Calu3 (cell line): ENCODE data around the gene CMKLR1. TPM values are rescaled to one million over a fixed set of nuclear protein-coding genes. Genes with fewer than 3 reads are reported as not detected.

Source experiments
- BruUV-seq: library from RNA; stranded (reverse); fragments of 400-500 nt; replicated peaks from 2 replicates; lab custom pipeline; 2021; lab: Mats Ljungman, UMichigan
- CTCF ChIA-PET: fragments of 300-600 bp; sonication (Branson Sonifier 250); formaldehyde crosslinking; loops from one replicate; lab custom pipeline; 2022; ENCODE audit warnings: antibody characterized with exemption; lab: Charles Lee
- DNase-seq: peaks from one replicate; pipeline ENCODE4 v3.0.0; 2022
- H3K27ac Mint-ChIP-seq: one replicate; pipeline ENCODE4 v1.8.0; 2022; ENCODE audit warnings: mixed read lengths; ENCODE audit not compliant: unreplicated experiment
- H3K27me3 Mint-ChIP-seq: one replicate; pipeline ENCODE4 v1.8.0; 2022; ENCODE audit warnings: mixed read lengths; ENCODE audit not compliant: unreplicated experiment
- H3K36me3 Mint-ChIP-seq: one replicate; pipeline ENCODE4 v1.8.0; 2022; ENCODE audit warnings: mild to moderate bottlenecking, moderate library complexity, mixed read lengths; ENCODE audit not compliant: insufficient read depth, unreplicated experiment
- H3K4me1 Mint-ChIP-seq: one replicate; pipeline ENCODE4 v1.8.0; 2022; ENCODE audit warnings: mild to moderate bottlenecking, low read depth, mixed read lengths; ENCODE audit not compliant: unreplicated experiment
- H3K4me3 Mint-ChIP-seq: one replicate; pipeline ENCODE4 v1.8.0; 2022; ENCODE audit warnings: mild to moderate bottlenecking, low read depth, moderate library complexity, mixed read lengths; ENCODE audit not compliant: unreplicated experiment
- H3K9me3 Mint-ChIP-seq: one replicate; pipeline ENCODE4 v1.8.0; 2022; ENCODE audit warnings: low read depth, mixed read lengths; ENCODE audit not compliant: unreplicated experiment
- CTCF ChIP-seq: fragments of 200-600 bp; IDR thresholded peaks from one replicate; pipeline ENCODE4 v1.8.0; 2022; ENCODE audit warnings: antibody characterized with exemption; ENCODE audit not compliant: unreplicated experiment
- intact Hi-C: fragments of 100-400 bp; cut with micrococcal nuclease; formaldehyde crosslinking; loops from one replicate; pipeline ENCODE4 v1.10.0; 2022; ENCODE audit not compliant: unreplicated experiment
- total RNA-seq: library from RNA; stranded (reverse); gene quantifications from 2 replicates; pipeline ENCODE4 v1.2.3, GENCODE V29; 2022

Gene CMKLR1
- total RNA-seq, 1 experiment from 2014 or later = not detected

- Mint-ChIP-seq H3K27ac (no peak overlapping the region), H3K4me3 (no peak overlapping the region), H3K4me1 (peaks cover 6% of the 10 kb centered on the region), H3K9me3 (no peaks in the 10 kb centered on the region), H3K27me3 (peaks cover 64% of the 10 kb centered on the region), H3K36me3 (no peaks in the 10 kb centered on the region)
- no TSS peak for BruUV-seq
- intact Hi-C loops = no loop called here
- no peak for DNase-seq
- CTCF ChIA-PET = no interaction called here
- TF ChIP-seq CTCF = no peak
Observed at GRCh38 chr12:108318472-108319275, 20.4 kb downstream of the CMKLR1 start.

- TF ChIP-seq CTCF = no peak
- H3K9me3 Mint-ChIP-seq = no peaks in the 10 kb centered on the region
- intact Hi-C loops = no loop called here
- CTCF ChIA-PET = interaction anchor here (1.2 kb wide), 1 partner anchor 19 kb away, joined by 4 read pairs; no protein-coding TSS in a partner anchor
- H3K36me3 Mint-ChIP-seq = no peaks in the 10 kb centered on the region
- no peak for DNase-seq
- no TSS peak for BruUV-seq
- peaks cover 54% of the 10 kb centered on the region for H3K27me3 Mint-ChIP-seq
- H3K4me1 Mint-ChIP-seq = peaks cover 8% of the 10 kb centered on the region
- no peak overlapping the region for H3K4me3 Mint-ChIP-seq
- no peak overlapping the region for H3K27ac Mint-ChIP-seq
Observed at GRCh38 chr12:108317308-108318234, 21.5 kb downstream of the CMKLR1 start.

GRCh38 chr12:108316176-108317086 is 22.7 kb downstream of the CMKLR1 start:
- Mint-ChIP-seq H3K27ac (no peak overlapping the region), H3K4me3 (no peak overlapping the region), H3K9me3 (no peaks in the 10 kb centered on the region), H3K36me3 (no peaks in the 10 kb centered on the region), H3K4me1 (peaks cover 8% of the 10 kb centered on the region), H3K27me3 (peaks cover 43% of the 10 kb centered on the region)
- CTCF ChIA-PET = interaction anchor here (1.2 kb wide), 1 partner anchor 20 kb away, joined by 4 read pairs; no protein-coding TSS in a partner anchor
- intact Hi-C loops = no loop called here
- DNase-seq = no peak
- TF ChIP-seq CTCF = no peak
- no TSS peak for BruUV-seq
